ENCODE results near the gene CHMP4A. TPM values are rescaled to one million over a fixed set of nuclear protein-coding genes. Genes with fewer than 3 reads are reported as not detected.

Gene CHMP4A
- total RNA-seq, 1 experiment from 2014 or later = 32.7 TPM

DNA sequence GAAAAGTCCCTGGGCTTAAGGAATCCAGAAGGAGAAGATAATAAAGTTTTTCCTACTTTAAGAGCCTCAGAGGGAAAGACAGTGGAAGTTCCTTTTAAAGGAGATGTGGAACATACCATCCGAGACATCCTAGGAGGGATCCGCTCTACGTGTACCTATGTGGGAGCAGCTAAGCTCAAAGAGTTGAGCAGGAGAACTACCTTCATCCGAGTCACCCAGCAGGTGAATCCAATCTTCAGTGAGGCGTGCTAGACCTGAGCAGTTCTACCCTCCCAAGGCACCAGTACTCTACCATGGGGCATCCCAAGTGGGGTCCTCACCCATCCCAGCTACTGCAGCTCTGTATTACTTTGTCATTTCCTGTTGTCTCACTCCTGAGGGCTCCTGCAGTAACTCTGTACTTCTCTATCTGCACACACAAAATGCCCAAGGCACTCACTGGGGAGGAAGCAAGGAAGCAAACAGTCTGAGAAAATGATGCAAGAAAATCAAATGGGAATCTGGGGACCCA lies 25.3 kb upstream of the CHMP4A start:
- no peak for ATAC-seq
- H3K9me3 Mint-ChIP-seq = no peaks in the 10 kb centered on the region
- CTCF ChIA-PET = interaction anchor here (1.3 kb wide), 1 partner anchor 69 kb away, joined by 3 read pairs; the partner anchor contains the start of gene CIDEB
- no peak overlapping the region for H3K27ac Mint-ChIP-seq
- DNase-seq (ENCODE audit: low spot score) = no peak
- H3K27me3 Mint-ChIP-seq (ENCODE audit: low read depth) = no peaks in the 10 kb centered on the region; the same call in 1 of the 2 replicates
- no peak for TF ChIP-seq HMGA2 (CRISPR knock-in tag; IDR thresholded peaks at IDR 0.05)
- TF ChIP-seq SP1 (CRISPR knock-in tag; conservative IDR thresholded peaks at IDR 0.05) = no peak
- TF ChIP-seq, protein P1, sequence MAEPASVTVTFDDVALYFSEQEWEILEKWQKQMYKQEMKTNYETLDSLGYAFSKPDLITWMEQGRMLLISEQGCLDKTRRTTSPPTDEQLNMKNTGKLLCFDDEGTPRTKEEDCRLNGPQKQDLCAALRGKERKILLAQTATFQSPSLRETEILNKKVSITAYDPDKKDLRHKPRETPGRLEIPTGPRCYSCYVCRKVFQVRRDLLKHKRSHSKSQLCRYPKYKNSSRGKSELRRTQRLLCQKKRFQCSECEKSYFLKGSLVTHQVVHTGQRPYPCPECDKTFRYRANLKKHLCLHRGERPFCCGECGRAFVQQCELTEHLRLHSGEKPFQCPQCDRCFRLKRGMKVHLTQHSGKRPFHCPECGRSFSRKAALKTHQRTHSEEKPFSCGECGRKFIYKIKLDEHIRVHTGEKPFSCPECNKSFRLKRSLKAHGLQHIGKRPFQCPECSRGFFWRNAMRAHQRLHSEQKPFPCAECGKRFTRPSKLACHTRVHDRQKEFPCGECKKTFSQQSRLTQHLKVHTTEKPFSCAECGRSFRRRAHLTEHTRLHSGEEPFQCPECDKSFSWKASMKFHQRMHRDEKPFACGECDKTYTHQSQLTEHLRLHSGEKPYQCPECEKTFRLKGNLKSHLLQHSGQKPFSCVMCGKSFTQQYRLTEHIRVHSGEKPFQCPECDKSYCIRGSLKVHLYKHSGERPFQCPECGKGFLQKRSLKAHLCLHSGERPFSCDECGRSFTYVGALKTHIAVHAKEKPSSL (CRISPR knock-in tag; conservative IDR thresholded peaks at IDR 0.05) = no peak
- no peak for TF ChIP-seq ZNF121 (CRISPR knock-in tag; IDR thresholded peaks at IDR 0.05)
- no peak for TF ChIP-seq JUN (CRISPR knock-in tag; IDR thresholded peaks at IDR 0.05)
- no peak for TF ChIP-seq KAT7 (CRISPR knock-in tag; IDR thresholded peaks at IDR 0.05; ENCODE audit: borderline replicate concordance)
- TF ChIP-seq, protein P2, sequence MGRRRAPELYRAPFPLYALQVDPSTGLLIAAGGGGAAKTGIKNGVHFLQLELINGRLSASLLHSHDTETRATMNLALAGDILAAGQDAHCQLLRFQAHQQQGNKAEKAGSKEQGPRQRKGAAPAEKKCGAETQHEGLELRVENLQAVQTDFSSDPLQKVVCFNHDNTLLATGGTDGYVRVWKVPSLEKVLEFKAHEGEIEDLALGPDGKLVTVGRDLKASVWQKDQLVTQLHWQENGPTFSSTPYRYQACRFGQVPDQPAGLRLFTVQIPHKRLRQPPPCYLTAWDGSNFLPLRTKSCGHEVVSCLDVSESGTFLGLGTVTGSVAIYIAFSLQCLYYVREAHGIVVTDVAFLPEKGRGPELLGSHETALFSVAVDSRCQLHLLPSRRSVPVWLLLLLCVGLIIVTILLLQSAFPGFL (CRISPR knock-in tag; IDR thresholded peaks at IDR 0.05; ENCODE audit: borderline replicate concordance) = no peak
- TF ChIP-seq, protein P3, sequence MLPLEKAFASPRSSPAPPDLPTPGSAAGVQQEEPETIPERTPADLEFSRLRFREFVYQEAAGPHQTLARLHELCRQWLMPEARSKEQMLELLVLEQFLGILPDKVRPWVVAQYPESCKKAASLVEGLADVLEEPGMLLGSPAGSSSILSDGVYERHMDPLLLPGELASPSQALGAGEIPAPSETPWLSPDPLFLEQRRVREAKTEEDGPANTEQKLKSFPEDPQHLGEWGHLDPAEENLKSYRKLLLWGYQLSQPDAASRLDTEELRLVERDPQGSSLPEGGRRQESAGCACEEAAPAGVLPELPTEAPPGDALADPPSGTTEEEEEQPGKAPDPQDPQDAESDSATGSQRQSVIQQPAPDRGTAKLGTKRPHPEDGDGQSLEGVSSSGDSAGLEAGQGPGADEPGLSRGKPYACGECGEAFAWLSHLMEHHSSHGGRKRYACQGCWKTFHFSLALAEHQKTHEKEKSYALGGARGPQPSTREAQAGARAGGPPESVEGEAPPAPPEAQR (CRISPR knock-in tag; IDR thresholded peaks at IDR 0.05) = no peak
- no peak for TF ChIP-seq ZNF416 (CRISPR knock-in tag; IDR thresholded peaks at IDR 0.05)
- no peak for TF ChIP-seq MLX (CRISPR knock-in tag; IDR thresholded peaks at IDR 0.05)
- TF ChIP-seq MYBL2 (CRISPR knock-in tag; IDR thresholded peaks at IDR 0.05) = no peak
- TF ChIP-seq TCF7 (CRISPR knock-in tag; IDR thresholded peaks at IDR 0.05; ENCODE audit: low read depth) = no peak
- no peak for TF ChIP-seq FOXJ3 (CRISPR knock-in tag; IDR thresholded peaks at IDR 0.05; ENCODE audit: borderline replicate concordance)
- TF ChIP-seq, protein P4, sequence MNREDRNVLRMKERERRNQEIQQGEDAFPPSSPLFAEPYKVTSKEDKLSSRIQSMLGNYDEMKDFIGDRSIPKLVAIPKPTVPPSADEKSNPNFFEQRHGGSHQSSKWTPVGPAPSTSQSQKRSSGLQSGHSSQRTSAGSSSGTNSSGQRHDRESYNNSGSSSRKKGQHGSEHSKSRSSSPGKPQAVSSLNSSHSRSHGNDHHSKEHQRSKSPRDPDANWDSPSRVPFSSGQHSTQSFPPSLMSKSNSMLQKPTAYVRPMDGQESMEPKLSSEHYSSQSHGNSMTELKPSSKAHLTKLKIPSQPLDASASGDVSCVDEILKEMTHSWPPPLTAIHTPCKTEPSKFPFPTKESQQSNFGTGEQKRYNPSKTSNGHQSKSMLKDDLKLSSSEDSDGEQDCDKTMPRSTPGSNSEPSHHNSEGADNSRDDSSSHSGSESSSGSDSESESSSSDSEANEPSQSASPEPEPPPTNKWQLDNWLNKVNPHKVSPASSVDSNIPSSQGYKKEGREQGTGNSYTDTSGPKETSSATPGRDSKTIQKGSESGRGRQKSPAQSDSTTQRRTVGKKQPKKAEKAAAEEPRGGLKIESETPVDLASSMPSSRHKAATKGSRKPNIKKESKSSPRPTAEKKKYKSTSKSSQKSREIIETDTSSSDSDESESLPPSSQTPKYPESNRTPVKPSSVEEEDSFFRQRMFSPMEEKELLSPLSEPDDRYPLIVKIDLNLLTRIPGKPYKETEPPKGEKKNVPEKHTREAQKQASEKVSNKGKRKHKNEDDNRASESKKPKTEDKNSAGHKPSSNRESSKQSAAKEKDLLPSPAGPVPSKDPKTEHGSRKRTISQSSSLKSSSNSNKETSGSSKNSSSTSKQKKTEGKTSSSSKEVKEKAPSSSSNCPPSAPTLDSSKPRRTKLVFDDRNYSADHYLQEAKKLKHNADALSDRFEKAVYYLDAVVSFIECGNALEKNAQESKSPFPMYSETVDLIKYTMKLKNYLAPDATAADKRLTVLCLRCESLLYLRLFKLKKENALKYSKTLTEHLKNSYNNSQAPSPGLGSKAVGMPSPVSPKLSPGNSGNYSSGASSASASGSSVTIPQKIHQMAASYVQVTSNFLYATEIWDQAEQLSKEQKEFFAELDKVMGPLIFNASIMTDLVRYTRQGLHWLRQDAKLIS (CRISPR knock-in tag; IDR thresholded peaks at IDR 0.05; ENCODE audit: borderline replicate concordance) = no peak
- POLR2A ChIA-PET = interaction anchor here (1.1 kb wide), 1 partner anchor 61 kb away, joined by 4 read pairs; the partner anchor contains the start of genes DHRS1 and NOP9
- H3K4me1 Mint-ChIP-seq = peaks cover 20% of the 10 kb centered on the region
- H3K4me3 Mint-ChIP-seq = no peak overlapping the region
- H3K36me3 Mint-ChIP-seq = peaks cover 55% of the 10 kb centered on the region

- peaks cover 55% of the 10 kb centered on the region for H3K36me3 Mint-ChIP-seq
- H3K4me3 Mint-ChIP-seq = no peak overlapping the region
- ATAC-seq = no peak
- H3K9me3 Mint-ChIP-seq = no peaks in the 10 kb centered on the region
- peaks cover 21% of the 10 kb centered on the region for H3K4me1 Mint-ChIP-seq
- no peak for DNase-seq (ENCODE audit: low spot score)
- no peaks in the 10 kb centered on the region for H3K27me3 Mint-ChIP-seq (ENCODE audit: low read depth)
- no peak overlapping the region for H3K27ac Mint-ChIP-seq
- TF ChIP-seq FOXK1 (CRISPR knock-in tag; IDR thresholded peaks at IDR 0.05) (no peak), ZNF263 (CRISPR knock-in tag; IDR thresholded peaks at IDR 0.05; ENCODE audit: low read depth) (no peak), ELF4 (CRISPR knock-in tag; IDR thresholded peaks at IDR 0.05; ENCODE audit: low read depth) (no peak)
- TF ChIP-seq, protein P5, sequence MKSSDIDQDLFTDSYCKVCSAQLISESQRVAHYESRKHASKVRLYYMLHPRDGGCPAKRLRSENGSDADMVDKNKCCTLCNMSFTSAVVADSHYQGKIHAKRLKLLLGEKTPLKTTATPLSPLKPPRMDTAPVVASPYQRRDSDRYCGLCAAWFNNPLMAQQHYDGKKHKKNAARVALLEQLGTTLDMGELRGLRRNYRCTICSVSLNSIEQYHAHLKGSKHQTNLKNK (CRISPR knock-in tag; IDR thresholded peaks at IDR 0.05) = no peak
- POLR2A ChIA-PET = interaction anchor here (1.1 kb wide), 1 partner anchor 62 kb away, joined by 4 read pairs; the partner anchor contains the start of genes DHRS1 and NOP9
- CTCF ChIA-PET = interaction anchor here (1.3 kb wide), 1 partner anchor 70 kb away, joined by 3 read pairs; the partner anchor contains the start of gene CIDEB
Observed at GRCh38 chr14:24238123-24238522, 24.8 kb upstream of the CHMP4A start.
